GOT3 (cell line): Measurements from ENCODE around the gene FEV.

Experiments used
- DNase-seq: peaks from one replicate; lab custom pipeline; 2025; ENCODE audit warnings: mixed read lengths; lab: John Stamatoyannopoulos, UW

The FEV gene

GRCh38 chr2:218993345-218994315, 8.6 kb upstream of the FEV start, which contains the start of gene CRYBA2:
Gene CRYBA2, minus strand, starts transcription at chr2:218993422. Its CDS starts 246 bp downstream, at chr2:218993176.
- no peak for DNase-seq

- no peak for DNase-seq
These were observed 7.8 kb upstream of the FEV start for GRCh38 chr2:218992703-218993344.

GRCh38 chr2:218992196-218992595, 7.2 kb upstream of the FEV start:
- no peak for DNase-seq

- no peak for DNase-seq
These were observed 6.7 kb upstream of the FEV start for GRCh38 chr2:218991674-218992168.

GRCh38 chr2:218990612-218991011, 5.6 kb upstream of the FEV start:
- no peak for DNase-seq

GRCh38 chr2:218990052-218990451, 5.1 kb upstream of the FEV start:
- DNase-seq = no peak

GRCh38 chr2:218988650-218989049, 3.7 kb upstream of the FEV start:
- no peak for DNase-seq

- DNase-seq = no peak
These were observed 3.2 kb upstream of the FEV start for GRCh38 chr2:218988164-218988563.

GRCh38 chr2:218986148-218986761, 1.3 kb upstream of the FEV start:
- no peak for DNase-seq

- no peak for DNase-seq
These were observed 524 bp upstream of the FEV start for GRCh38 chr2:218985325-218986091.

- no peak for DNase-seq
These were observed 554 bp downstream of the FEV start for GRCh38 chr2:218984239-218985020.

- DNase-seq = no peak
These were observed 1.1 kb downstream of the FEV start for GRCh38 chr2:218983934-218984238.

GRCh38 chr2:218983263-218983933, 1.6 kb downstream of the FEV start:
- DNase-seq = no peak

GRCh38 chr2:218982586-218983262, 2.3 kb downstream of the FEV start:
- no peak for DNase-seq

- no peak for DNase-seq
These were observed 3.0 kb downstream of the FEV start for GRCh38 chr2:218981881-218982585.

GRCh38 chr2:218981390-218981880, 3.5 kb downstream of the FEV start:
- no peak for DNase-seq

GRCh38 chr2:218980735-218981389, 4.1 kb downstream of the FEV start:
- no peak for DNase-seq
